HEK293 (cell line): ENCODE data around the gene MRPL3.

ENCODE experiments used
- CTCF ChIA-PET: fragments of 350-600 bp; formaldehyde crosslinking; extraction: SDS; loops from one replicate; lab custom pipeline; 2021; ENCODE audit warnings: antibody characterized with exemption; lab: Yijun Ruan, JAX
- POLR2A ChIA-PET: fragments of 300-600 bp; formaldehyde crosslinking; extraction: SDS; loops from one replicate; lab custom pipeline; 2020; ENCODE audit warnings: antibody characterized with exemption, inconsistent platforms; lab: Yijun Ruan, JAX
- H3K27ac ChIP-seq: fragments of 200-500 bp; sonication (Bioruptor generic); 2 replicates; pipeline ENCODE4 v1.5.1; 2014; ENCODE audit warnings: low read depth, low read length, control low read depth, inconsistent platforms; ENCODE audit errors: extremely low read depth
- H3K36me3 ChIP-seq, 2 experiments: fragments of 200-500 bp in 1 of 2; sonication (Bioruptor generic) in 1 of 2; 1 replicate in 1 of 2; 2 replicates in 1 of 2; pipeline ENCODE4 v1.5.1; 2014 to 2017; ENCODE audit warnings: inconsistent platforms in 2 of 2, low read length in 2 of 2; ENCODE audit not compliant: control insufficient read depth in 2 of 2, insufficient read depth in 1 of 2
- H3K4me1 ChIP-seq: fragments of 200-500 bp; sonication (Bioruptor generic); 2 replicates; pipeline ENCODE4 v1.5.1; 2014; ENCODE audit warnings: mild to moderate bottlenecking, low read length, inconsistent platforms; ENCODE audit not compliant: control insufficient read depth, insufficient read depth
- H3K4me3 ChIP-seq: 2 replicates; pipeline ENCODE4 v1.5.1; 2011; ENCODE audit warnings: low read depth, mild to moderate bottlenecking, control low read depth, low read length, moderate library complexity
- H3K9me3 ChIP-seq: fragments of 200-500 bp; sonication (Bioruptor generic); 2 replicates; pipeline ENCODE4 v1.5.1; 2014; ENCODE audit warnings: low read depth, low read length, inconsistent platforms; ENCODE audit not compliant: control insufficient read depth, insufficient read depth
- GFI1B ChIP-seq: fragments of 450-650 bp; formaldehyde crosslinking; IDR thresholded peaks from 2 replicates; pipeline ENCODE4 v1.5.1; 2016; ENCODE audit warnings: missing biosample characterization, missing genetic modification characterization
- KLF9 ChIP-seq: fragments of 450-650 bp; formaldehyde crosslinking; IDR thresholded peaks from 2 replicates; pipeline ENCODE4 v1.5.1; 2016; ENCODE audit warnings: missing biosample characterization, missing genetic modification characterization, low read depth
- ZNF138 ChIP-seq: fragments of 450-650 bp; formaldehyde crosslinking; IDR thresholded peaks from 2 replicates; pipeline ENCODE4 v1.5.1; 2016; ENCODE audit warnings: missing biosample characterization, missing genetic modification characterization, borderline replicate concordance
- ZNF2 ChIP-seq: fragments of 450-650 bp; formaldehyde crosslinking; IDR thresholded peaks from 2 replicates; pipeline ENCODE4 v1.5.1; 2016; ENCODE audit warnings: missing biosample characterization, missing genetic modification characterization
- ZNF266 ChIP-seq: fragments of 450-650 bp; formaldehyde crosslinking; IDR thresholded peaks from 2 replicates; pipeline ENCODE4 v1.5.1; 2016; ENCODE audit warnings: missing biosample characterization, missing genetic modification characterization, low read depth
- ZNF311 ChIP-seq: fragments of 450-650 bp; formaldehyde crosslinking; IDR thresholded peaks from 2 replicates; pipeline ENCODE4 v1.5.1; 2017; ENCODE audit warnings: missing biosample characterization, missing genetic modification characterization, borderline replicate concordance
- ZNF416 ChIP-seq: fragments of 450-650 bp; formaldehyde crosslinking; IDR thresholded peaks from 2 replicates; pipeline ENCODE4 v1.5.1; 2016; ENCODE audit warnings: missing biosample characterization, missing genetic modification characterization
- ZNF549 ChIP-seq: fragments of 450-650 bp; IDR thresholded peaks from 2 replicates; pipeline ENCODE4 v1.5.1; 2018; ENCODE audit warnings: missing biosample characterization, missing genetic modification characterization, mild to moderate bottlenecking, inconsistent platforms, moderate library complexity
- ZNF654 ChIP-seq: fragments of 450-650 bp; formaldehyde crosslinking; IDR thresholded peaks from 2 replicates; pipeline ENCODE4 v1.5.1; 2016; ENCODE audit warnings: low read depth, missing biosample characterization, missing genetic modification characterization
- ZNF658 ChIP-seq: fragments of 450-650 bp; formaldehyde crosslinking; IDR thresholded peaks from 2 replicates; pipeline ENCODE4; 2016; ENCODE audit warnings: missing biosample characterization, missing genetic modification characterization
- ZNF670 ChIP-seq: fragments of 450-650 bp; formaldehyde crosslinking; IDR thresholded peaks from 2 replicates; pipeline ENCODE4 v1.5.1; 2016; ENCODE audit warnings: missing biosample characterization, missing genetic modification characterization, low read depth
- ZSCAN23 ChIP-seq: fragments of 450-650 bp; formaldehyde crosslinking; IDR thresholded peaks from 2 replicates; pipeline ENCODE4 v1.5.1; 2016; ENCODE audit warnings: missing biosample characterization, missing genetic modification characterization
- ZXDB ChIP-seq: fragments of 450-650 bp; formaldehyde crosslinking; IDR thresholded peaks from 2 replicates; pipeline ENCODE4 v1.5.1; 2016; ENCODE audit warnings: missing biosample characterization, missing genetic modification characterization
- TF ChIP-seq, protein P1 (sequence below): fragments of 450-650 bp; formaldehyde crosslinking; IDR thresholded peaks from 2 replicates; pipeline ENCODE4 v1.5.1; 2016; ENCODE audit warnings: missing biosample characterization, missing genetic modification characterization, low read depth
- TF ChIP-seq, protein P2 (sequence below): fragments of 450-650 bp; formaldehyde crosslinking; IDR thresholded peaks from 2 replicates; pipeline ENCODE4 v1.5.1; 2016; ENCODE audit warnings: missing biosample characterization, missing genetic modification characterization
- TF ChIP-seq, protein P3 (sequence below): fragments of 450-650 bp; formaldehyde crosslinking; IDR thresholded peaks from 2 replicates; pipeline ENCODE4 v1.5.0; 2017; ENCODE audit warnings: missing biosample characterization, missing genetic modification characterization, borderline replicate concordance
- TF ChIP-seq, protein P4 (sequence below): fragments of 450-650 bp; formaldehyde crosslinking; IDR thresholded peaks from 2 replicates; pipeline ENCODE4 v1.5.1; 2016; ENCODE audit warnings: missing biosample characterization, missing genetic modification characterization

MRPL3 gene

DNA sequence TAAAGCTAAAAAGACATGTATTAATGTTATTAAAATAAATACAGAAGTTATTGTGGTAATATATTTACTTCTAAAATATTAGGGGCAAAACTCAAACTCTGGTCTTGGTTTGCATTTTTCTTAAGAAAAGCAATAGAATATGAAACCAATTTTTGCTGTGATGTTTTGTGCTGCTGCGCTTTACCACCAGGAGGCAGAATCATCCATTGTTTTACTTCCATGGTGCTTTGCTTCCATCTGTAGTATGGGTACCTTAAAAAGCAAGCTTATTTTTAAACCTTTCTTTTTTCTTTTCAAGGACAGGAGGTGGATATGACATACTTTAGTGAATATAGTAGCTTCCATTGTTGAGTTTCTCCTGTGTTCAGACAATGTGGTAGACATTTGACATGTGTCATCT is 46.6 kb upstream of the MRPL3 start (continued):
- TF ChIP-seq ZSCAN23 (tag by site-specific recombination): no peak
- TF ChIP-seq ZNF549 (tag by site-specific recombination): no peak
- TF ChIP-seq ZNF658 (tag by site-specific recombination): no peak
- no peak for TF ChIP-seq ZNF138 (tag by site-specific recombination)
- TF ChIP-seq, protein P1, sequence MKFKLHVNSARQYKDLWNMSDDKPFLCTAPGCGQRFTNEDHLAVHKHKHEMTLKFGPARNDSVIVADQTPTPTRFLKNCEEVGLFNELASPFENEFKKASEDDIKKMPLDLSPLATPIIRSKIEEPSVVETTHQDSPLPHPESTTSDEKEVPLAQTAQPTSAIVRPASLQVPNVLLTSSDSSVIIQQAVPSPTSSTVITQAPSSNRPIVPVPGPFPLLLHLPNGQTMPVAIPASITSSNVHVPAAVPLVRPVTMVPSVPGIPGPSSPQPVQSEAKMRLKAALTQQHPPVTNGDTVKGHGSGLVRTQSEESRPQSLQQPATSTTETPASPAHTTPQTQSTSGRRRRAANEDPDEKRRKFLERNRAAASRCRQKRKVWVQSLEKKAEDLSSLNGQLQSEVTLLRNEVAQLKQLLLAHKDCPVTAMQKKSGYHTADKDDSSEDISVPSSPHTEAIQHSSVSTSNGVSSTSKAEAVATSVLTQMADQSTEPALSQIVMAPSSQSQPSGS (tag by site-specific recombination): no peak
- no peak for TF ChIP-seq ZNF670 (tag by site-specific recombination)
- TF ChIP-seq, protein P2, sequence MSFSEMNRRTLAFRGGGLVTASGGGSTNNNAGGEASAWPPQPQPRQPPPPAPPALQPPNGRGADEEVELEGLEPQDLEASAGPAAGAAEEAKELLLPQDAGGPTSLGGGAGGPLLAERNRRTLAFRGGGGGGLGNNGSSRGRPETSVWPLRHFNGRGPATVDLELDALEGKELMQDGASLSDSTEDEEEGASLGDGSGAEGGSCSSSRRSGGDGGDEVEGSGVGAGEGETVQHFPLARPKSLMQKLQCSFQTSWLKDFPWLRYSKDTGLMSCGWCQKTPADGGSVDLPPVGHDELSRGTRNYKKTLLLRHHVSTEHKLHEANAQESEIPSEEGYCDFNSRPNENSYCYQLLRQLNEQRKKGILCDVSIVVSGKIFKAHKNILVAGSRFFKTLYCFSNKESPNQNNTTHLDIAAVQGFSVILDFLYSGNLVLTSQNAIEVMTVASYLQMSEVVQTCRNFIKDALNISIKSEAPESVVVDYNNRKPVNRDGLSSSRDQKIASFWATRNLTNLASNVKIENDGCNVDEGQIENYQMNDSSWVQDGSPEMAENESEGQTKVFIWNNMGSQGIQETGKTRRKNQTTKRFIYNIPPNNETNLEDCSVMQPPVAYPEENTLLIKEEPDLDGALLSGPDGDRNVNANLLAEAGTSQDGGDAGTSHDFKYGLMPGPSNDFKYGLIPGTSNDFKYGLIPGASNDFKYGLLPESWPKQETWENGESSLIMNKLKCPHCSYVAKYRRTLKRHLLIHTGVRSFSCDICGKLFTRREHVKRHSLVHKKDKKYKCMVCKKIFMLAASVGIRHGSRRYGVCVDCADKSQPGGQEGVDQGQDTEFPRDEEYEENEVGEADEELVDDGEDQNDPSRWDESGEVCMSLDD (tag by site-specific recombination): no peak
- TF ChIP-seq, protein P3, sequence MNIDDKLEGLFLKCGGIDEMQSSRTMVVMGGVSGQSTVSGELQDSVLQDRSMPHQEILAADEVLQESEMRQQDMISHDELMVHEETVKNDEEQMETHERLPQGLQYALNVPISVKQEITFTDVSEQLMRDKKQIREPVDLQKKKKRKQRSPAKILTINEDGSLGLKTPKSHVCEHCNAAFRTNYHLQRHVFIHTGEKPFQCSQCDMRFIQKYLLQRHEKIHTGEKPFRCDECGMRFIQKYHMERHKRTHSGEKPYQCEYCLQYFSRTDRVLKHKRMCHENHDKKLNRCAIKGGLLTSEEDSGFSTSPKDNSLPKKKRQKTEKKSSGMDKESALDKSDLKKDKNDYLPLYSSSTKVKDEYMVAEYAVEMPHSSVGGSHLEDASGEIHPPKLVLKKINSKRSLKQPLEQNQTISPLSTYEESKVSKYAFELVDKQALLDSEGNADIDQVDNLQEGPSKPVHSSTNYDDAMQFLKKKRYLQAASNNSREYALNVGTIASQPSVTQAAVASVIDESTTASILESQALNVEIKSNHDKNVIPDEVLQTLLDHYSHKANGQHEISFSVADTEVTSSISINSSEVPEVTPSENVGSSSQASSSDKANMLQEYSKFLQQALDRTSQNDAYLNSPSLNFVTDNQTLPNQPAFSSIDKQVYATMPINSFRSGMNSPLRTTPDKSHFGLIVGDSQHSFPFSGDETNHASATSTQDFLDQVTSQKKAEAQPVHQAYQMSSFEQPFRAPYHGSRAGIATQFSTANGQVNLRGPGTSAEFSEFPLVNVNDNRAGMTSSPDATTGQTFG (tag by site-specific recombination): no peak
- TF ChIP-seq KLF9: no peak
- no peak for TF ChIP-seq ZXDB (tag by site-specific recombination)
- TF ChIP-seq ZNF2 (tag by site-specific recombination): no peak

DNA sequence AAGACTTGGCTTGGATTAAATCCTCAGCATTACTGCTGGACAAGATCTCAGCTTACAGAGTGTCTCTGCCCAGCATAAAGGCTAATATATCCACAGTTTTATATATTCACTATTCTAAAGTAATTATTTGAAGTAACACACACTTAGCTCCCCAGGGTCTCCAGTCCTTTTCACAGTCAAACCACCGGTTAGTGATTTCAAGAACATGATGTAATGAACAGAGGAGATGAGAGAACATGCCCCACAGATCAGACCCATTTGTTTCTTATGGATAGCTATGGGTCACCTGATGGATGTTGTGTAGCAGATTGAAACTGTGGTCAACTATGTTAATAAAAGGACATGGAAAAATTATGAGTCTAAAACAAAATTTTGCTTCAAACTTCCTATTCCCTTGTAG is 44.8 kb upstream of the MRPL3 start:
- Histone ChIP-seq H3K27ac (no peak overlapping the region), H3K4me3 (no peak overlapping the region), H3K9me3 (no peaks in the 10 kb centered on the region), H3K36me3 (no peaks in the 10 kb centered on the region), H3K4me1 (no peaks in the 10 kb centered on the region)
- ChIA-PET CTCF (interaction anchor here (0.6 kb wide), 1 partner anchor 11 kb away, joined by 3 read pairs; no protein-coding TSS in a partner anchor), POLR2A (no interaction called here)
- TF ChIP-seq ZNF266 (tag by site-specific recombination) (no peak), ZNF416 (tag by site-specific recombination) (no peak), ZNF311 (tag by site-specific recombination) (no peak), GFI1B (tag by site-specific recombination) (no peak), ZNF654 (tag by site-specific recombination) (no peak)
- TF ChIP-seq, protein P4, sequence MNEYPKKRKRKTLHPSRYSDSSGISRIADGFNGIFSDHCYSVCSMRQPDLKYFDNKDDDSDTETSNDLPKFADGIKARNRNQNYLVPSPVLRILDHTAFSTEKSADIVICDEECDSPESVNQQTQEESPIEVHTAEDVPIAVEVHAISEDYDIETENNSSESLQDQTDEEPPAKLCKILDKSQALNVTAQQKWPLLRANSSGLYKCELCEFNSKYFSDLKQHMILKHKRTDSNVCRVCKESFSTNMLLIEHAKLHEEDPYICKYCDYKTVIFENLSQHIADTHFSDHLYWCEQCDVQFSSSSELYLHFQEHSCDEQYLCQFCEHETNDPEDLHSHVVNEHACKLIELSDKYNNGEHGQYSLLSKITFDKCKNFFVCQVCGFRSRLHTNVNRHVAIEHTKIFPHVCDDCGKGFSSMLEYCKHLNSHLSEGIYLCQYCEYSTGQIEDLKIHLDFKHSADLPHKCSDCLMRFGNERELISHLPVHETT (tag by site-specific recombination): no peak
